MV-4-11 (cell line): Measurements from ENCODE around the gene H2AZ1.

ENCODE experiments used
- DNase-seq: peaks from one replicate; lab custom pipeline; 2025; lab: John Stamatoyannopoulos, UW

The H2AZ1 gene

DNA sequence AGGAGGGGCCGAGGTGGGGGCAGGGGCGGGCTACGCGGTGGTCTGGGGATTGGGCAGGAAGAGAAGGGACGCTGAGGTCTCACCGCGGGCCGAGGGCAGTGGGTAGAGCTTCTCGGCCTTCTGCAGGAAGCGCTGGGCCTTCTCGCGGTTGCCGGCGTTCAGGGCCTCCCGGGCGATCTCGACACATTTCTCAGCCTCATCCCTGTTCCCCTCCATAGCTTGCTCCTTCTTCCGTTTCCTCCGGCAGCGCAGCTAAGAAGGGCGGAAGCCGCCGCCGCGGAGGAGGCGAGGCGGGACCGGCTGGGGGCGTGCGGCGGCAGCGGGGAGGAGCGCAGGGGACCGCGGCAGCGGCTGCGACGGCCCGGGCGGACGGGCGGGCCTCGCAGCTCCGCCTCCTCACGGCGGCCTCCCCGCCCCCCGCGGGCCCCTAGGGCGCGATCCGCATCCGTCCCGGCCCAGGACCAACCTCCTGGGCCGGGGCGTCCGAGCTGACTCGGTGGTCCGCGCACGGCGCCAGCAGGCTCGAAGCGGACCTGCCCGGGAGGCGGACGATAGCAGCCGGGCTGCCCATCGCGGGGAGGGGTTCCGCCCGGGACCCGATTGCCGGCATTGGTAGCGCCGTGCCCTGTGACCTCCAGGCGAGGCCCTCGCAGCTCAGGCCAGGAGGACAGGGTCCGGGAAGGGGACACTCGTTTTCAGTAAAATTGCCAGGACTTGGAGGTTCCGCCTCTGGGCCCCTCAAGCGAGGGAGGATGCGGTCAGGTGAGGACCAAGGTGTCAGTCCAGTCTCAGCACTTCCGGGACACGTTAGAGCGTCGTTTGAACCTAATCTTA is 3.5 kb downstream of the H2AZ1 start, which contains the start of gene DNAJB14:
TSS of gene DNAJB14 (minus strand) at position 263 of the 834 bp plus-strand sequence. CDS start at position 216, 47 bp downstream.
- peak; percentile 57 for DNase-seq

DNA sequence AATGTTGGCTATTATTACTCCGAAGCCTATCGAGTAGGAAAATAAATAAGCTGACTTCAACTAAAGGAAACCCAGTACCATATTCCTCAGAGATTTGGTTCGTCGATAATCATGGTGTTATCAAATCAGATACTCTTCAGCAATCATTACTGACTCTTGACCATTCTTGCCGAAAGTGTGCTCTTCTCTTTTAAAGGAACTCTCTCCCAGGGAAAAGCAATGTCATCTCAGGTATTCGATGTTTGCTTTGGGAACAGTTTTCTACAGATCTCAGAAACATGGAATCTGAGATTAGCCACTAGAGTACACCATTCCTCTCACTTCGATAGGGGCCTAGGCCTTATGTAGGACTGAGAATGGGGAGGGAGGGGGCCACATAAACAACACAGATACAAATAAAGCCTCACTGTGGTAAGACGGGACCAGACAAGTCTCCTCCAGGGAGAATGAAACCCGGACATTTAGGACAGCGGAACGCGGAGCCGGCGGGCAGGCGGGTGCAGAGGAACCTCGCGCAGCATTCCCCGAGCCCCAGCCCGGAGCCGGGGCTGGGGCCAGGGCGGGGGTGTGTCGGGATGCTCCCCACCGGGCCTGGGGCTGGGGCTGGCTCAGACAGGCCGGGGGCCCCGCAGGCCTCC is 4.2 kb downstream of the H2AZ1 start:
- no peak for DNase-seq

DNA sequence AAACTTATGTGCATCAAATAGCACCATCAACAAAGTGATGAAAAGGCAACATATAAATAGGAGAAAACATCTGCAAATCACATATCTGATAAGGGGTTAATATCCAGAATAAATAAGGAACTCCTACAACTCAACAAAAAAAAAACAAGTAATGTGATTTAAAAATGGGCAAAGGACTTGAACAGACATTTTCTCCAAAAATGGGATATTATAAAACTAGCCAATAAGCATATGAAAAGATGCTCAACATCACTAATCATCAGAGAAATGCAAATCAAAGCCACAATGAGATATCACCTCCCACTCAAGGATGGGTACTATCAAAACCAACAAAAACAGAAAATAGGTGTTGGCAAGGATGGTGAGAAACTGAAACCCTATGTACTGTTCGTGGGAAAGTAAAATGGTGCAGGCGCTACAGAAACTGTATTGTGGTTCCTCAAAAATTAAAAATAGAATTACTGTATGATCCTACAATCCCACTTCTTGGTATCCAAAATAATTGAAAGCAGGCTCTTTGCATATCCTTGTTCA is 6.1 kb downstream of the H2AZ1 start:
- peak; percentile 34 for DNase-seq

DNA sequence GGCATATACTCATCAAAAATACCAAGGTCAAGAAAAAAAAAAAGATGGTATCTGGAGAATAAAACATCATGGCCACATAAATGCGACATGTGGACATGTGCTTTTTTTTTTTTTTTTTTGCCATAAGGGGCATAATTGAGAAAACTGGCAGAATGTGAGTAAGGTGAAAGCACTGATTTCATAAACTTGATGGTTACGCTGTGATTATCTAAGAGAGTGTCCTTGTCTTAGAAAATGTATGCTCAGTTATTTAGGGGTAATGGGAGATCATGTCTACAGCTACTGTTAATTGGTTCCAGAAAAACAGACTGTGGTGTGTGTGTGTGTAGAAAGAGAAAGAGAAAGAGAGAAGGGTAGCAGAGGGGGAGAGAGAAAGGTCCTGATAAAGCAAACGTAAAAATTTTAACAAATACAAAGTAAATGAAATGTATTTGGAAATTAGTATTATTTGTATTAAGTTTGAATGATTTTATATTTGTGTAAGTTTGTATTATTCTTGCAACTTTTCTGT is 11.8 kb downstream of the H2AZ1 start:
- DNase-seq = no peak

DNA sequence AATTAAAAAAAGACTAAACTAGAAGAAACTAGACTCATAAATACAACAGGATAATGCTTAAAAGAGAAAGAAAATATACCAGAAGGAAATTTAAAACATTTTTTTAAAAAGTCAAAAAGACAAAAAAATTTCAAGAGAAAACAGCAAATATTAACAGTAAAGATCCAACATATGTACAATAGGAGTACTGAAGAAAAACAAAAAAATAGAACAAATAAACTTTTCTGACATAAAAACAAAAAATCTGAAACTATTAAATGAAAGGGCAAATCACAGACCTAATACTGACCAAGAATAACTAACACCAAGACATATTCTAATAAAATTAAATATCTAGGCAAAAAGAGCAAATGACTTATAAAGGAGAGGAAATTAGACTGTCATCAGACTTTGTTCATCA is 15.2 kb downstream of the H2AZ1 start:
- no peak for DNase-seq

DNA sequence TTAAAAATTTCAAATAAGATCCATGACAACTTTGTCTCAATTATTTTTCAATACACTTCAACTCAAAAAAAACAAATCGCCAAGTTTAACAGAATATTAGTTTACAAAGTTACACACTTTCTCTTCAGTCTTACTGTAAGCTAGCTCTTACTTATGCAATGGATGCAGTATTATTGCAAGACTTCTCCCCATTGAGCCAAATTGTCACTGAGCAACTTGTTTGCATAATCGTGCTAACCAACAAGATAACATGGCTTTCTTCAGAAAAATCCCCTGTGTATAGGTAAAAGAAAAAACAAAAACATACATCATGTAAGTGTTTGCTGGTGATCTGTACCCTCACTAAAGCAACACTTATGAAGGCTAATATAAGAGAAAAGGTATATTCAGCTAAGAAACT is 22.5 kb downstream of the H2AZ1 start:
- no peak for DNase-seq

DNA sequence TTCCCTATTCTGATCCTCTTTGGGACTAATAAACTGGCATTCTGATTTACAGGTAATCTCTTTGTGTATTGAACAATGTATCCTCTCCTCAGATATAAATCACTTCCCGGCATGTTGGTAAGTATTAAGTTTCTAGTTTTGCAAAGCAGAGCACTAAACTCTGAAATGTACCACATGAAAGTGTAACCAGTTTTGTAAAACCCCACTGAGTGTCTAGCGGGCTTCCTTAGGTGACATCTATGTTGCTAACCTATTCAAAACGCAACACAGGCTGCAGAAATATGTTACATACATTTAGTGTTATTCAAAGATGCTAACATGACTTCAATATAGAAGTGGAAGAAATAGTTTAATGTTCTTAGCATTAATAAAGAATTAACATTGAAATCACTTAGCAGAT is 28.9 kb downstream of the H2AZ1 start:
- DNase-seq = no peak

DNA sequence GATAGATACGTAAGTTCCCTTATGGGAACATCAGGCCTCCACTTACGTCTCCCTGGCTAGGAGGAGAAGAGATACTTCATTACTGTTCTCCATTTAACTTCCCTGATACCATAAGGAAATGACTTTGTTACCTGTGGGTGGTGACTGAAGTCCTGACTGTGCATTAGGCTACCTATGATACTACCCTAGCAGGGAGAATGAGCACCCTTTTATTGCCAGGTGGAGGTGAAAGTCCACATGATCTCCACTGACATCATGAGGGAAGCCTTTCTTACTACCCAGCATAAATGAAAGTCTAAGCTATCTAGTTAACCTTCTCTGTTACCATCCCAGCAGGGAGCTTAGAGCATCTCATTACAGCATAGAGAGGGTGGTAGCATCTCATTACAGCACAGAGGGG is 31.4 kb downstream of the H2AZ1 start:
- DNase-seq = no peak

DNA sequence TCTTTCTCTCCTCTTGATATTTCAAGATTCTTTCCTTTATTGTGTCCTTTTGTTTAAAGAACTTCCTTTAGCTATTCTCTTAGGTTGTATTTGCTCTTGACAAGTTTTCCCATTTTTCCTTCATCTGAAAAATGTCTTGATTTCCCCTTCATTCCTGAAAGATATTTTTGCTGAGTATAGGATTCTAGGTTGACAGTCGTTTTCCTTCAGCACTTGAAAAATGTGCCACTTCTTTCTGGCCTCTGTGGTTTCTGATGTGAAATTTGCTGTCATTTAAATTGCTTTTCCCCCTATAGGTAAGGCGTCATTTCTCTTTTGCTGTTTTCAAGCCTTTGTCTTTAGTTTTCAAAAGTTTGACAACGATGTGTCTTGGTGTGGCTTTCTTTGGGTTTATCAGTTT is 32.5 kb downstream of the H2AZ1 start:
- DNase-seq = no peak

DNA sequence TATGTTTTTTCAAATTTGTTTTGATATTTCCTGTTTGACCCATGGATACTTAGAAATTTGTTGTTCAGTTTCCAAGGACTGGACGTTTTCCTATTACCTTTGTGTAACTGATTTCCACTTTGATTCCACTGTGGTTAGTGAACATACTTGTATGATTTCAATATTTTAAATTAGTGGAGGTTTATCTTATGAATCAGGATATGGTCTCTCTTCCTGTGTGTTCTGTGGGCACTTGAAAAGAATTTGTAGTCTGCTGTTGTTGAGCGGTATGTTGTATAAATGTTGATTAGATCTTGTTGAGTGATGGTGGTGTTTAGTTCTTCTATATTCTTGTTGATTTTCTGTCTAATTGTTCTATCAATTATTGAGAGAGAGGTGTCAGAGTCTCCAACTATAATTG is 34.6 kb downstream of the H2AZ1 start:
- no peak for DNase-seq
